ES-I3 (cell line): ENCODE results near the gene CACNA1S.

Source experiments
- H3K36me3 ChIP-seq: 2 replicates; pipeline ENCODE4 v1.6.1; 2013; ENCODE audit warnings: mild to moderate bottlenecking, low read length, control low read depth, moderate library complexity; ENCODE audit not compliant: insufficient read depth
- H3K4me1 ChIP-seq: 2 replicates; pipeline ENCODE4 v1.6.1; 2013; ENCODE audit warnings: mild to moderate bottlenecking, control low read depth, low read length; ENCODE audit not compliant: insufficient read depth
- H3K9ac ChIP-seq: 2 replicates; pipeline ENCODE4 v1.6.1; 2013; ENCODE audit warnings: low read depth, mild to moderate bottlenecking, low read length, moderate library complexity
- H3K9me3 ChIP-seq: 2 replicates; pipeline ENCODE4 v1.6.1; 2013; ENCODE audit warnings: mild to moderate bottlenecking, low read length, moderate library complexity; ENCODE audit not compliant: control insufficient read depth, insufficient read depth

CACNA1S gene

DNA sequence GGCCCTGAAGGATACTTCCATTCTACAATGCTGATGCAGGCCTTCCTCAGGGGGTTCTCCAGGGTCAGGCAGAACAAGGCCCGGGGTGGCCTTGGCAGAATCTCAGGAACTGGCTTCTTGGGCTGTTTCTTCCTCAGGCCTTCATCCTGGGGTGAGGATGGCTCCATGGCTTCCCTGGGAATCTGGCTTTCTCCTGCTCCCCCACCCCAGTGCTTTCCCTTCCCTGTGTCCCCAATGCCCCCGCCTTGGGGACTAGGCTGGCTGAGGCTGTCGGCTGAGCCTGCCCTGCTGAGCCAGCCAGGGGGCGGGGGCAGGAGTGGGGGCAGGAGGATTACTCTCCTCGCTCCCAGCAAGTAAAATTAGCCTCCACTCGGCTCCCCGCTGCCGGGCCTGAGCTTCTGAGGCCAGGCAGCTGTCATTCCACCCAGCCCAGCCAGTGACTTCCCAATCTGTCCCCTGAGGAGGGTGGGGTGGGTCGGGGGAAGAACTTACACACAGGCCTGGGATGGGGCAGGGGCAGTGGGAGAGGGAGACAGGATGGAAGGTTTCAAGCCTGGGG lies at the start of gene CACNA1S:
CACNA1S (minus strand) TSS at position 254 of the 559 bp plus-strand sequence; CDS start at position 167, 87 bp downstream.
- Histone ChIP-seq H3K9me3 (no peaks in the 10 kb centered on the region), H3K9ac (no peak within 1 kb of the TSS), H3K4me1 (no peaks in the 10 kb centered on the region), H3K36me3 (no peaks in the 10 kb centered on the region)

GRCh38 chr1:201157949-201158348 lies 45.7 kb upstream of the CACNA1S start:
- Histone ChIP-seq H3K9me3 (no peaks in the 10 kb centered on the region), H3K9ac (no peak overlapping the region), H3K36me3 (no peaks in the 10 kb centered on the region), H3K4me1 (peaks cover 5% of the 10 kb centered on the region)

DNA sequence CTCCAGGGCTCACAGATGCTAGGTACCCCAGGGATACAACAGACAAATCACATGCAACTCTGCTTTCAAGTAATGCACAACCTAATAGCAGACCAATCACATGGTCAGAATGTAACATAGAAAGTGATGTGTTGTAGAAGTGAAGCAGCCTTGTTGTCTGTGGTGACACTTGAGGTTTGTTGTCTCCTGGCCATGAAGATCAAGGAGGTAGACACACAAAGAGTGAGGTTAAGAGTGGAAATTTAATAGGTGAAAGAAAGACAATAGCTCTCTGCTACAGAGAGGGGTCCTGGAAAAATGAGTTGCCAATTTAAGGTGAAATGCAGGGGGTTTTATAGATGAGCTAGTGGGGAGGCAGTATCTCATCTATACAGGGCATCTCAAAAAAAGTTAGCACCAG lies 44.6 kb upstream of the CACNA1S start:
- Histone ChIP-seq H3K36me3 (peaks cover 6% of the 10 kb centered on the region; the same call in 1 of the 2 replicates), H3K9me3 (no peaks in the 10 kb centered on the region), H3K9ac (no peak overlapping the region), H3K4me1 (peaks cover 8% of the 10 kb centered on the region)

DNA sequence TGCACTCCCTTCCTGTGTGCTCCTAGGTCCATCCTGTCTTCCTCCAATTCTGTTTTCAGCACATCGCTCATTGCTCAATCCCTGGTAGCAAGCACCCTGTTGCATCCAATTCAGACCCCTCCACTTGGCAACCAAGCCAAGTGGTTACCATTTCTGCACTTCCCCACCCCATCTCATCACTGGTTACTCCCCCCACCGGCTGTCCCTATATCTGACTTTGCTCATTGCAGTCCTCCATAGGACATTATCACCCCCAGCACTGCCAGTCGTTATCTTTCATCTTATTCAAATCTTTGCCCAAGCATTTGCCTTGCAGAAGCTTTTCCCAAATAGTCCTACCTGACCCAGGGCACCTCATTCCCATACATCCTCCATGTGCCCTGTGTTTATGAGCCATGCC lies 44.1 kb upstream of the CACNA1S start:
- Histone ChIP-seq H3K9me3 (no peaks in the 10 kb centered on the region), H3K4me1 (peaks cover 8% of the 10 kb centered on the region), H3K36me3 (peaks cover 10% of the 10 kb centered on the region), H3K9ac (no peak overlapping the region)

GRCh38 chr1:201155354-201155753 lies 43.1 kb upstream of the CACNA1S start:
- peaks cover 8% of the 10 kb centered on the region for H3K4me1 ChIP-seq

GRCh38 chr1:201154389-201155165 lies 42.4 kb upstream of the CACNA1S start, which contains the start of gene TMEM9:
Gene TMEM9 (minus strand): TSS chr1:201154474. CDS start chr1:201153923, 551 bp downstream.
- Histone ChIP-seq H3K9ac (peak within 1 kb of the TSS; percentile 93), H3K9me3 (no peaks in the 10 kb centered on the region), H3K4me1 (peaks cover 8% of the 10 kb centered on the region), H3K36me3 (peaks cover 23% of the 10 kb centered on the region)

More at GRCh38 chr1:201155354-201155753, 43.1 kb upstream of the CACNA1S start:
- Histone ChIP-seq H3K36me3 (peaks cover 18% of the 10 kb centered on the region), H3K9ac (no peak overlapping the region), H3K9me3 (no peaks in the 10 kb centered on the region)

GRCh38 chr1:201153474-201154388 lies 41.5 kb upstream of the CACNA1S start:
- H3K9me3 ChIP-seq = no peaks in the 10 kb centered on the region
- peaks cover 8% of the 10 kb centered on the region for H3K4me1 ChIP-seq
- H3K9ac ChIP-seq = peak overlapping the region; percentile 93
- H3K36me3 ChIP-seq = peaks cover 24% of the 10 kb centered on the region

DNA sequence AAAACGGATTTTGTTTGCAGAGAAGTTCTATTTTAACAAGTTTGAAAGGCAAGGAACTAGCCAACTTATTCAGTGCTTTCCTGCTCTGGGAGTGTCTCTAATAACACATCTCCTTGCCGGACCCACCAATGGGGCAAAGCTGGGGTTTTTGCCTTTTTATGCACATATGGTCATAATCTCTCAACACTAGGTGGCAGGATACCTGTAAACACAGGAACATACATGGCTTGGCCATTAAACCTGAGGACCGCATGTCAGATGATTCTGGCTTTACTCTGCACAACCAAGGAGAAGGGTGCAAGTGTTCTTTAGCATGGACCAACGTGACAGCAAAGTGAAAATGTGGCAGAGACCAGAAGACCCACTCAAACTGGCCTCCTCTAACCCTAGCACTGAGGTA lies 37.2 kb upstream of the CACNA1S start:
- Histone ChIP-seq H3K36me3 (peaks cover 48% of the 10 kb centered on the region), H3K4me1 (peaks cover 8% of the 10 kb centered on the region), H3K9ac (no peak overlapping the region), H3K9me3 (no peaks in the 10 kb centered on the region)

GRCh38 chr1:201147396-201148015 lies 35.3 kb upstream of the CACNA1S start:
- H3K4me1 ChIP-seq = no peaks in the 10 kb centered on the region
- H3K36me3 ChIP-seq = peaks cover 60% of the 10 kb centered on the region
- no peak overlapping the region for H3K9ac ChIP-seq
- H3K9me3 ChIP-seq = no peaks in the 10 kb centered on the region

GRCh38 chr1:201146626-201147390 lies 34.6 kb upstream of the CACNA1S start:
- no peaks in the 10 kb centered on the region for H3K4me1 ChIP-seq
- peaks cover 59% of the 10 kb centered on the region for H3K36me3 ChIP-seq
- no peaks in the 10 kb centered on the region for H3K9me3 ChIP-seq
- H3K9ac ChIP-seq = no peak overlapping the region

DNA sequence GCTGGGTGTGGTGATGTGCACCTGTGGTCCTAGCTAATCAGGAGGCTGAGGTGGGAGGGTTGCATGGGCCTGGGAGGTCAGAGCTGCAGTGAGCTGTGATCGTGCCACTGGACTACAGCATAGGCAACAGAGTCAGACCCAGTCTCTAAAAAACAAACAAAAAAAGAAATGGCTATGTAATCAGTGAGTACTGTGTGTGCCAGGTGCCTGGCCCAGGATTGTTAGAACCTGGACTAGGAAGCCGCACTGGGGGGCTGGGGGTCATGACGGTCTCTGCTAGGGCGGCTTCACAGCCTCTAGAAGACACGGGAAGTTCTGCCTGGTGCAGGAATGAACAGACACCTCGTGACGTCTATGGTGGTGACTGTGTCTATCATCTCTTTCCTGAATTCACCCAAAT lies 33.6 kb upstream of the CACNA1S start:
- Histone ChIP-seq H3K4me1 (no peaks in the 10 kb centered on the region), H3K9me3 (no peaks in the 10 kb centered on the region), H3K36me3 (peaks cover 51% of the 10 kb centered on the region), H3K9ac (no peak overlapping the region)

DNA sequence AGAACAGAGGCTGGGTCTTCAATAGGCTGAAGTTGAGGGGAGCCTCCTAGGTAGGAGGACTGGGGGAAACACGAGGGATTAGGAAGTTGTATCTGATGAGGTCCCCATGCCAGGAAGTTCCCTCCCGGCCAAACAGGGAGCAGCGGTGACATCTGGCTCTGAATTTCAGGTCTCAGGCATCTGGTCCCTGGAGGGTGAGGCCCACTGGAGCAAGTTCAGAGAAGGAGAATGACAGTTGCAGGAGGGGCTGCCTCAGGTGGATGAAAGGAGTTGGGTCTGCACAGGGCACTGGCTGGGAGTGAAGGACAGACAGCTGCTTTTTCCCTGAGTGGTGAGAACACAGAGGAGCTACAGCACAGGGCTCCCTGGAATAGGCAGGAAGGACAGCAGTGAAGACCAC lies 32.9 kb upstream of the CACNA1S start:
- Histone ChIP-seq H3K9me3 (no peaks in the 10 kb centered on the region), H3K36me3 (peaks cover 45% of the 10 kb centered on the region), H3K4me1 (no peaks in the 10 kb centered on the region), H3K9ac (no peak overlapping the region)

GRCh38 chr1:201144701-201145100 lies 32.5 kb upstream of the CACNA1S start:
- Histone ChIP-seq H3K9ac (no peak overlapping the region), H3K36me3 (peaks cover 42% of the 10 kb centered on the region), H3K9me3 (no peaks in the 10 kb centered on the region), H3K4me1 (no peaks in the 10 kb centered on the region)
